Measurements from ENCODE around the gene KRTAP4-12.
"Not testable (repeated sequence)": the region's sequence is repeated elsewhere in the genome, so short reads cannot be mapped to it uniquely, and the experiment has no call there.

GRCh38 chr17:41083427-41083826, 40.6 kb downstream of the KRTAP4-12 start:
- TF ChIP-seq EZH2 (IDR thresholded peaks at IDR 0.05; ENCODE audit: borderline replicate concordance, low read depth, low read length, poor library complexity, severe bottlenecking); CTCF (conservative IDR thresholded peaks at IDR 0.05; ENCODE audit: low read depth, low read length): not testable (repeated sequence)
